ENCODE measurements around the gene ATP5IF1.
A peak's percentile ranks its signal among the peaks of the same experiment; 100 is the strongest.

Gene ATP5IF1

DNA sequence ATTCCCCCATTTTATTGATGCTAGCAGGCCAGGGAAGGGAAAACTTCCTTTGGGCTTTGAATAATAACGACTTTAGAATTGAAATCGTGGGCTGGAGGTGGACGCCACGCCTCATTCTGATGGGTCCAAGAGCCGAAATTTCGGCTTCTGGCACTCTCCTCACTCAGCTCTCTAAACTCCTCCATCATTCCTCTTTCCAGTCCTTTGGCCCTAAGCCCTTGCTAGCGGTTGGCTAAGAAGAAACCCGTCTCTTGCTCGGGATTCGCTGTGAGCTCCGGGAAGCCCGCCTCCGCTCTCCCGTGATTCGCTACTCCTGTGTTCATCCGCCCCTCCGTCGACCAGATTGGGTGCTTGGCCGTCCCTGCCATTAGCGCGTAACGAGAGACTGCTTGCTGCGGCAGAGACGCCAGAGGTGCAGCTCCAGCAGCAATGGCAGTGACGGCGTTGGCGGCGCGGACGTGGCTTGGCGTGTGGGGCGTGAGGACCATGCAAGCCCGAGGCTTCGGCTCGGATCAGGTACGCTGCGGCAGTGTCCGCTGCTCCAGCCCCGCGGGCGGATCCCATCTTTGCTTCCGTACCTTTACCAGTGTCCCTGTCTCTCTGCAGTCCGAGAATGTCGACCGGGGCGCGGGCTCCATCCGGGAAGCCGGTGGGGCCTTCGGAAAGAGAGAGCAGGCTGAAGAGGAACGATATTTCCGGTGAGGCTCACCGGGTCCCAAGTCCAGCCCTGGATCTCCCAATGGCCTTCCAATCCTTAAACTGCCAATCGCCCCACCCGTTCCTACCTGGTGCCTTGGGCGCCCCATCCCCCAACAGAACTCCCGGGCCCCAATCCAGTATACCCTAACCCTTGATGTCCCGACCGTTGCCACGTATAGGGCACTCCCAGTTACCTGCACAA, at the start of gene ATP5IF1:
Gene ATP5IF1, plus strand, starts transcription at position 370 of the 901 bp plus-strand sequence. Its CDS starts 60 bp downstream, at position 430.
- DNase-seq (ENCODE audit: low spot score) = peak; percentile 99

DNA sequence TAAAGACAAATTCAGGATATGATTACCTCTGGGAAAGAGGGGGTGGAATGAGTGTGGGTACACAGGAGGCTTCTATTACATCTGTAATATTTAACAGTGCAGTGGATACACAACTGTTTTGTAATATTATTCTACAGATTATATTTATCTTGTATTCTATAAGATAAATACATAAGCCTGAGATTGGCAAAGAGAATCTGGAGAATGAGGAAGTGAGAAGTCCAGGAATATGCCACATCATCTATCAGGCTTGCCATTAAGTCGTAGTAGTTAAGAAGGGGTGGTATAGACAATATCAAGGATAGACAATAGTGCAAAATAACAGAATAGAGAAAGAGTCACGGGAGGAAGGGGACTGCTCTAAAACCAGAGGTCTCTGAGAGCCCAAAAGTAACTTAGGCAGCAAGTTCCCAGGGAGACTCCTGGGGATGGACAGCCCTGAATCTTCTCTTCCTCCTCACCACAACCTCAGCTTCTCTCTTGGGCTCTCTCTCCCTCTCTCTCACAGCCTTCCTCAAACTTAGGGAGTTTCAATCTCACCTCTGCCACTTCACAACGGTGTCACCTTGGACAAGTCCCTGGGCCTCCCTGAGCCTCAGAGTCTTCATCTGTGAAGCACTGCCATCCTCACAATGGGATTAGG, 45.5 kb upstream of the ATP5IF1 start:
- DNase-seq (ENCODE audit: low spot score) = no peak

DNA sequence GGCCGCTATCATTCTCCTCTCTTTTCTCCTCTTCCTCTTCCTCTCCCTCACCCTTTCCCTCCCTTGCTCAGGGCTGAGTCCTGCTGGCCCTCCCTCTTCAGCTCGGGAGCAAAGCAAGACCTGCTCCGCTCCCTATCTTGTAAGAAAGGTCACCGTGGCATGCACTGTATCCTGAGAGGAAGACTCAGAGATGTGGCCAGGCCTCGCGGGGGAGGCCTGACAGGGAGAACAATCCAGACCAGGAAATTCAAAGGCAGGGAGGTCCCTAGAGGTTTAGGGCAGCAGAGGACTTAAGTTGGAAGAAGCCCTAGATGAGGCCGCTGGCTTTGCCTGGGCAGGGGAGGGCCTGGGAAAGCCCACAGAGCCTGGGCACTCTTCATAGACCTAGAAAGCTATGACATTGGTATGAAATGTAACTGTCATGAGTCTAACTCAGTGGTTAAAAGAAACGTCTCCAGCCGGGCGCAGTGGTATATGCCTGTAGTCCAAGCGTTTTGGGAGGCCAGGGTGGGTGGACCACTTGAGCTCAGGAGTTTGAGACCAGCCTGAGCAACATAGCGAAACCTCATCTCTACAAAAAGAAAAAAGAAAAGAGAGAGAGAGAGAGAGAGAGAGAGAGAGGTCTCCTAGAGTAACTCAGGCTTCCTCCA, 44.8 kb upstream of the ATP5IF1 start:
- DNase-seq (ENCODE audit: low spot score) = no peak

- DNase-seq (ENCODE audit: low spot score) = no peak
Observed at GRCh38 chr1:28193701-28194161, 42.2 kb upstream of the ATP5IF1 start.

DNA sequence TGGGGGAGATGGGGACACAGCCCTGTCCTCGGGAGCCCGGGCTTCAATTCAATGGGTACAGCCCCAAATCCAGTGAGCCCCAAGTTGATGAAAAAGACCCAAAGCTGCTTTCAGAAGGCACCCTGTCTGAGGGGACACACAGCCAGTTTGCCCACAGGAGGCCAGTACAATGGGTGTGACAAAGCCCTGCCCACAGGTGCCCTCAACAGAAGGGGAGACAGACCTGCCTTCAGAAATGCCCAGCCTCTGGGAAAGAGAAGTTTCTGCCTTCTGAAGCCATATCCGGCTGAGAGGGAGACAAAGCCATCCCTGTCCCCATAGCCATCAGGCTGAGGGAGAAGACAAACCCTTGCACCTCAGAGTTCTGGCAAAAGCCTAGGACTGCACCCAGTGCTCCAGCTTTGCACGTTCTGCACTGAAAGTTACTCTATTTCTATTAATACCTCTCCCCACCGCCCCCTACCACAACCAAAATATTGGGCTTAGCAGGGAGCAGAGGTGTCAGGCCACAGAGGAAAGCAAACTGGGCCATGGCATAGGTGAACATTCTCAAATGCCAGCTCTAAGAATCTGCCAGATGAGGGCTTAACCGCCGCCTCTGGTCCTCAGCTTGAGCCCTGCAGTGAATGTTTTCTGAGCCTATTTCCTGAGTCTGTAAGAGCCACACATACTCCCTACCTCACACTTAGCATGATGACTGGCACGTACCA, 41.4 kb upstream of the ATP5IF1 start:
- DNase-seq (ENCODE audit: low spot score) = no peak

GRCh38 chr1:28195780-28196179, 40.1 kb upstream of the ATP5IF1 start:
- no peak for DNase-seq (ENCODE audit: low spot score)

GRCh38 chr1:28196330-28196729, 39.6 kb upstream of the ATP5IF1 start:
- DNase-seq (ENCODE audit: low spot score) = no peak

- DNase-seq (ENCODE audit: low spot score) = no peak
Observed at GRCh38 chr1:28197682-28198415, 38.1 kb upstream of the ATP5IF1 start.

DNA sequence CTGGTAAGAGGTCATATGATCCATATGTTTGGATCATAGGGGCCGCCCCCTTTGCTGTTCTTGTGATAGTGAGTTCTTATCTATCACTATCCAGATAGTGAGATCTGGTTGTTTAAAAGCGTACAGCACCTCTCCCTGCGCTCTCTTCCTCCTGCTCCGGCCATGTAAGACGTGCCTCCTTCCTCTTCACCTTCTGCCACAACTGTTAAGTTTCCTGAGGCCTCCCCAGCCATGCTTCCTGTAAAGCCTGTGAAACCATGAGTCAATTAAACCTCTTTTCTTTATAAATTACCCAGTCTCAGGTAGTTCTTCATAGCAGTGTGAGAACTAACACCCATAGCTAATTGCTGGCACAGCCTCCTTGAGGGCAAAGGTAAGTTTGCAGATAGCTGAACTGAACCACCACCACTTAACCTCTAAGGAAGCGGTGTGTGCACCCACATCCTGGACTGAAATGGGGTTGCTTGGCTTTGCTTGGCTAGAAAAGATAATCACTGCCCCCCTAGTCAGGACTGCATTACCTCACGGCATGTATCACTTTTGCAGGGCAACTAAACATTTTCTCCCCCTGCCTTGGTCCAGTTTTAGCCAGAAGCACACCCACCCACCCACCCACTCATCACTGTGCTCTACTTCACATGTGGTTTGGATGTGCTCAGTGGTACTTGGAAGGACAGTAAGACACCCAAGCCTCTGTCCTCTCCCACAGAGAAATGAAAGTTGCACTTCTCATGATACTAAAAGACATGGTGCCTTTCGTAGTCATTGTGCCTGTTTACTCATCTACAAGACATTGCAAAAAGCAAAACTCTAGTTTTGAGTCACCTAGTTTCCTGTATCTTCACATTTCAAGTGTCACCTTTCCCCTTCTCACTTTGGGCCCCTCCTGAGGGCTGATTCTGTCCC, 36.3 kb upstream of the ATP5IF1 start:
- DNase-seq (ENCODE audit: low spot score) = peak; percentile 18

DNA sequence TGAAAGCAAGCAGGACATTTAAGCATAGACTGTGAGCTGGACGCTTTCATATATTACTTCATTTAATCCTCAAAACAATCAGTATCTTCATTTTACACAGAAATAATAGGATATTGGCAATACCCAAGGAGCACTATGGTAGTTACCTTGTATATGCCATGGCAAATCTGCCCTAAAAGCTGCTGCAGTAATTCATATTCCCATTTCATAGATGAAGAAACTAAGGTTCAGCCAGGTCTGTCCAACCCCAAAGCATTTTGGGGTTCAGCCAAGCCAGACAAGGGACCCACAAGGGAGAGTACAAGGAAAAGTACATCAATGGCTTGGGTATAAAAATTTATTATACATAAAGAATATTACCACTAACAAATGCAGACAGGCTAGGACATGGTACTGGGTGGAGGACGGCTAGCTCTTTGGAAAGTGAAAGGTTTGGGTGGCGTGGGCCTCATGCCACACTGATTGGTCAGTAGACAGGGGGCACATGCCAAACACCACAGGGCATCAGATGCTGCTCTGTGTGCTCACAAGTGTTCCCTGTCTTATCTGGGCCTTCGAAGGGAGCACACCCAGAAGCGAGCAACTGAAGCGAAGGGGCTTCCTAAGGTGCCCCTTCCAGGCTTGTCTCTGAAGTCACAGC, 35.6 kb upstream of the ATP5IF1 start:
- DNase-seq (ENCODE audit: low spot score) = no peak

- DNase-seq (ENCODE audit: low spot score) = no peak
Observed at GRCh38 chr1:28205243-28205642, 30.7 kb upstream of the ATP5IF1 start.

DNA sequence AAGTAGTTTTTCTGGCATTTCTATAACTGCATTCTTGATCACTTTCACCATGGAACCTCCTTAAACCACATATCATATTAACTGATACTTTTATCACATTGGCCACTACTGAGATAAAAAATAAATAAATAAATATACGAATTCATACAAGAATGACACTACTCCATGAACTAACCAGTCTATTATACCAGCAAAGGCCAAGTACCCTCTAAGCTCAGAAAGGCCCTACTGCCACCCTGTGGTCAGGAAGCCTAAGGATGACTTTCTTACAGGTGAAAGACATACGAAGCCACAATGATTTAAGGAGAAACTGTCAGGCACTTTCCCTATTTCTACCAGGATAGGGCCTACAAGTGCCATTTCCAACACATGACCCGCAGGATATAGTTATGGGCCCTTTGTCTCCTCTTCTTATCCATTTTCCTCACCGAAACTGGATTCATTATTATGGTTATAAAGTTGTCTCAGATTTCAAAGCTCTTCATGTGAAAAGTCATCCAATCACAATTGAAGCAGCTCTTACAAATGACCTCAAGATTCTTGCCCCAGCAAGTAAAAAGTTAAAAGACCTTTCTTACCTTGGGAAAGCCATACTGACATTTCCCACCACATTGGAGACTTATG, 27.0 kb upstream of the ATP5IF1 start:
- DNase-seq (ENCODE audit: low spot score) = peak; percentile 63

DNA sequence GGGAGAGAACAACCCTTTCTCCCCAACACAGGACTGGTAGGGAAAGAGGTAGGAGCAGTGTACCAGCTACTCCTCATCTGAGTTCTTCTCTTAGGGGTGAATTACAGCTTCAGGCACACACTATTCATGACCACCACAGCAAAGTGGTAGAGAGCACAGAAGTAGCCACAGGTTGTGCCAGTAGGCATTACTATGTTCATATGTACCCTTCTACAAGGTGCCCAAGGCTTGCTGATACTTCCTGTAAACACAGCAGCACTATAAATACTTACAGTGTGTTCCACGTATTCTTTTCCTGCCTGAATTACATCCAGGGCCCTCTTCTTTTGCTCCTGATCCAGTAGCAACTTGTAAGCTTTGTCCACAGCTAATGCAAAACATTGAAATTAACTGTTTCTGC, 26.2 kb upstream of the ATP5IF1 start:
- no peak for DNase-seq (ENCODE audit: low spot score)

DNA sequence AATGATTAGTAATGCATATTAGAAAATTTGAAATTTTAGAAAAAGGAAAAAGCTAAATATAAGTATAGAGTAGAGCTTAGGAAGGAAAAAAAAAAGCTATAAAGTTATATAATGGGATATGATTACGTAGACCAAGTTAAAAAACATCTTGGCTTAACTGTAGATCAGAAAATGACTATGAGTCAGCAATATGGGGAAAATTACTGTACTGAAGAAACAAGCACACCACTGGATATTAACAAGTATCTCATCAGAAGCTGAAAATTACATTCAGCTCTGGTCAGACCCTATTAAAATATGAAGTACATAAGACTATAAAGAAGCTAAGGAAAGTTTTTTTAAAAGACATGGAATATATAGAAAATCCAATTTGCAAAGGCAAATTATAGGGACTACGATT, 22.6 kb upstream of the ATP5IF1 start:
- DNase-seq (ENCODE audit: low spot score) = no peak

DNA sequence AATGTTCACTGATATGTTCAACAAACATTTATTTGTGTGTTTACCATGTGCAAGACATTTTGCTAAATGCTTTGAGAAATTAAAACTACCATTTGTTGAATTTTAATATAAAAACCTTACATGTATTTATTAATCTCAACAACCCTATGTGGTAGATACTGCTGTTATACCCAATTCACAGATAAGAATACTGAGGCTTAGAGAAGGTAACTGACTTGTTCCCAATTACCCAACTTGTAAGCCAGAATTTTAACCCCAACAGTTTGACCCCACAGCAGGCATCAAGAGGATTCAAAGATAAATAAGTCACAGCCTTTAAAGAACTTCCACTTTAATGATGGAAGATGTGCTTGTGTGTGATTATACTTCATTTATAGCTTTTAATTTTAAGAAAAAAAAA, 6.8 kb upstream of the ATP5IF1 start:
- DNase-seq (ENCODE audit: low spot score) = no peak

DNA sequence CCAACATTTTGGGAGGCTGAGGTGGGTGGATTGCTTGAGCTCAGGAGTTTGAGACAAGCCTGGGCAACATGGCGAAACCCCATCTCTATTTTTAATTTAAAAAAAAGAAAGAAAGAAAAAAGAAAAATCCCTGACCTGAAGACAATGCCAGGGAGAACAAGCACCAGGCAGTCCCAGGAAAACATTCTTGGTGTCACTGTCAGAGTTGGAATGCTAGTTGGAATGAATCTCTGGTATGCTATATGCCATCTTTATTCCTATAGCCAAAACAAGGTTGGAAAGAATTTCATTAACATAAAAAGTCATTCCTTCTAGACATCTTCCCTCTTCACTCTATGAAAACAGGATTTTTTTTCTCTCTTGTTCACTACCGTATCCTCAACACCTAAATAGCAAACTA, 5.9 kb upstream of the ATP5IF1 start:
- no peak for DNase-seq (ENCODE audit: low spot score)

- peak; percentile 93 for DNase-seq (ENCODE audit: low spot score)
Observed at GRCh38 chr1:28232558-28233263, 3.2 kb upstream of the ATP5IF1 start, which contains the start of gene DNAJC8. TSS of gene DNAJC8 (minus strand) at chr1:28233029. CDS start at chr1:28232998, 31 bp downstream.

- DNase-seq (ENCODE audit: low spot score) = no peak
Observed at GRCh38 chr1:28233264-28233606, 2.7 kb upstream of the ATP5IF1 start.

Data from germinal center (tissue), 1 donor.